ENCODE measurements around the gene ZNF469.

The ZNF469 gene, protein sequence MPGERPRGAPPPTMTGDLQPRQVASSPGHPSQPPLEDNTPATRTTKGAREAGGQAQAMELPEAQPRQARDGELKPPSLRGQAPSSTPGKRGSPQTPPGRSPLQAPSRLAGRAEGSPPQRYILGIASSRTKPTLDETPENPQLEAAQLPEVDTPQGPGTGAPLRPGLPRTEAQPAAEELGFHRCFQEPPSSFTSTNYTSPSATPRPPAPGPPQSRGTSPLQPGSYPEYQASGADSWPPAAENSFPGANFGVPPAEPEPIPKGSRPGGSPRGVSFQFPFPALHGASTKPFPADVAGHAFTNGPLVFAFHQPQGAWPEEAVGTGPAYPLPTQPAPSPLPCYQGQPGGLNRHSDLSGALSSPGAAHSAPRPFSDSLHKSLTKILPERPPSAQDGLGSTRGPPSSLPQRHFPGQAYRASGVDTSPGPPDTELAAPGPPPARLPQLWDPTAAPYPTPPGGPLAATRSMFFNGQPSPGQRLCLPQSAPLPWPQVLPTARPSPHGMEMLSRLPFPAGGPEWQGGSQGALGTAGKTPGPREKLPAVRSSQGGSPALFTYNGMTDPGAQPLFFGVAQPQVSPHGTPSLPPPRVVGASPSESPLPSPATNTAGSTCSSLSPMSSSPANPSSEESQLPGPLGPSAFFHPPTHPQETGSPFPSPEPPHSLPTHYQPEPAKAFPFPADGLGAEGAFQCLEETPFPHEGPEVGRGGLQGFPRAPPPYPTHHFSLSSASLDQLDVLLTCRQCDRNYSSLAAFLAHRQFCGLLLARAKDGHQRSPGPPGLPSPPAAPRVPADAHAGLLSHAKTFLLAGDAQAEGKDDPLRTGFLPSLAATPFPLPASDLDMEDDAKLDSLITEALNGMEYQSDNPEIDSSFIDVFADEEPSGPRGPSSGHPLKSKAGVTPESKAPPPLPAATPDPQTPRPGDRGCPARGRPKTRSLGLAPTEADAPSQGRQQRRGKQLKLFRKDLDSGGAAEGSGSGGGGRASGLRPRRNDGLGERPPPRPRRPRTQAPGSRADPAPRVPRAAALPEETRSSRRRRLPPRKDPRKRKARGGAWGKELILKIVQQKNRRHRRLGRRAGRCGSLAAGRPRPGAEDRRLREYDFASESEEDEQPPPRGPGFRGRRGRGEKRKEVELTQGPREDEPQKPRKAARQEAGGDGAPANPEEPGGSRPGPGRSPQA (N-terminal part only)
- 1.5 to 5.0 (median 3.2) reads per million in 3 experiments for total RNA-seq

DNA sequence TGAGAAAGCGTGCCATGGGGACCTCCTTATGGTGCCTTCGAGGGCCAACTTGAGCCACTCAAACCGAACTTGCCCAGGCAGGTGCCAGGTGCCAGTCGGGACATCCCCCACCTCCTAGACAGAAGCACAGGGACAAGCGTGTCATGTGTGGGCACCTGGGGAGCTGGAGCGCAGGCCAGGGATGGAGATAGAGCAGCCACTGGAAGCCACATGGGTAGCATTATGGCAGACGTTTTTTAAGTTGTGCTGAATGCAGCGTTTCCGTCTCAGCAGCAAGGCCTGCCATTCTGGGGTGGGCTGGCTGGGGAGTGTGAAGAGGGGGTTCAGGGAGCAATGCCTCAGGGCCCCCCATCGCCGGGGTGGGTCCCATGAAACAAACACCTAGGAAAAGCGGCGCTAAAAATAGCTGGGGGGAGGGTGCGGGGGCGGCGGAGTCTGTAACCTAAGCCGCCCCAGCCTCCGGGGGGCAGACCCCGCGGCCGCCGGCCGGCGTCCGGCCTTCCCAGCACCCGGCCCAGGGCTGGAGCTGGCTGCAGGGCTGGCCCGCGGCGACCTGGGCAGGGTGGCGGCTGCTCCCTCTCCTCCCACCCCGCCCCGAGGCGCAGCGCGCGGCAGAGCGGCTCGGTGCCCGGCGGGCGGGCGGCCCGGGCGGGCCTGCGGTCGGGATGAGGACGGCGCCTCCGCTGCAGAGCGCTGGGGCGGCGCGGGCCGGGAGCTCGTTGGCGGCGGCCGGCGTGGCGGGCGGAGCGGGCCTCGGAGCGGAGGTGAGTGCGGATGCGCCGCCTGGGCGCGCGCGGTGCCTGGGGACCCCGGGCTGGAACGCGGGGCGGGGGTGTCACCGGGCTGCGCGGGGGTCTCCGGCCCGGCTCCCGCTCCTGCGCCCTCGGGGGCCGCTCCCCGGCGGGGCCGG lies at the start of gene ZNF469:
ZNF469 (plus strand) TSS at position 469 of the 910 bp plus-strand sequence. CDS start 44,512 bp downstream, outside the sequence.
- no peak for DNase-seq

DNA sequence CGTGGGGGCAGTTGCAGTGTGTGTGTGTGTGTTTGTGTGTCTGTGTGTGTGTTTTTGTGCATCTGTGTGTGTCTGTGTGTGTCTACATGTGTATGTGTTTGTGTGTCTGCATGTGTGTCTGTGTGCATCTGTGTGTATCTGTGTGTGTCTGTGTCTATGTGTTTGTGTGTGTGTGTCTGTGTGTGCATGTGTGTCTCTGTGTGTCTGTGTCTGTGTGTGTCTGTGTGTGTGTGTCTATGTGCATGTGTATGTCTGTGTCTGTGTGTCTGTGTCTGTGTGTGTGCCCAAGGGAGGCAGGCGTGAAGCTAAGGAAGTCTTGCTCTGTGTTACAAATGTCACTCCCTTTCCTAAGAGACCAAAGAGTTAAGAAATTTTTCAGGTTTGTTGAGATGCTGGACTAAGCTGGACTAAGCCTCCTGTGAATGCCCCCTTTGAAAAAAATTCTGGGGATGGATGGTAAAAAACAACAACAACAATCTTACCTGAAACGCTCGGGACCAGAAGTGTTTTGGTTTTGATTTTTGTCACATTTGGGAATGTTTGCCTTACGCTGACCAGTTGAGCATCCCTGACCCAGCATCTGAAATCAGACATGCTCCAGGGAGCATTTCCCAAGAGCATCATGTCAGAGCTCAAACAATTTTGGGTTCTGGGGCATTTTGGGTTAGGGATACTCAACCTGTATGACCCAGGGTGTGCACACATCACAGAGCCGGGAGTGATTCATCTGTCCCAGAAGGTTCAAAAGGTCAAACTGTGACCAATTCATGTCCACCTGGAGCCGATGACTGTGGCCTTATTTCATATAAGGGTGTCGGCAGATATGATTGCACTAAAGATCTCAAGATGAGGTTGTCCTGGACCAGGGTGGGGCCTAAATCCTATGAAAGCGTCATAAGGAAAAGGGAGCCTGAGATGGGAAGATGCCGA lies 48.6 kb upstream of the ZNF469 start:
- DNase-seq, result no peak

DNA sequence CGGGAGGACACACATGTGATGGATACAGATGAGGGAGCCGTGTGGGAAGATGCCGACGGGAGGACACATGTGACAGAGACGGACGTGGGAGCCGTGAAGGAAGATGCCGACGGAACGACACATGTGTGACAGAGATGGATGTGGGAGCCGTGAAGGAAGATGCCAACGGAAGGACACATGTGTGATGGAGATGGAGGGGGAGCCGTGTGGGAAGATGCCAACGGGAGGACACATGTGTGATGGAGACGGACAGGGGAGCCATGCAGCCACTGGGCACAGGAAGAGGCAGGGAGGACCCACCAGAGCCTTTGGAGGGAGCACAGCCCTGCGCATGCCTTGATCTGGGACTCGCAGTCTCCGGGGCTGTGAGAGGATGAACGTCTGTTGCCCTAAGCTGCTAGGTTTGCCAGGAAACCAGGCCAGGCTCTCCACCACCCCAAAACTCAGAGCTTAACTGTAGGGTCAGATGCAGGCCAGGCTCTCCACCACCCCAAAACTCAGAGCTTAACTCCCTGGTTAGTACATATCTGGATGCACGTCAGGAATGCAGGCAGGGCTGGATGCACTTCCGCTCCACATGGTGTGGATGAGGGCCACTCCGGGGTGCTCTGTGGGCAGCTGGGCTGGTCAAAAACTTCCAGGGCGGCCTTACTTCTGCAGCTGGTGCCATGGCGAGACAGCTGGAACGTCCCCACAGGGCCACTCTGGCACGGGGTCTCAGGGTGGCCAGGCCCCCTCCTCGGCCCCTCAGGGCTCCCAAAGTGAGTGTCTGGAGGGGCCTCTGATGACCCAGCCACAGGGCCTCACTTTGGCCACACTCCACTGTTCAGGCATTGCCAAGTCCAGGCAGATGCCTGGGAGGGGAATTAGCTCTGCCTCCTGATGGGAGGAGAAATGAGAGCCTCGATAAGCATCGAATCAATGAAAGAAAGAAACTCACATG lies 47.7 kb upstream of the ZNF469 start:
- DNase-seq, result no peak

DNA sequence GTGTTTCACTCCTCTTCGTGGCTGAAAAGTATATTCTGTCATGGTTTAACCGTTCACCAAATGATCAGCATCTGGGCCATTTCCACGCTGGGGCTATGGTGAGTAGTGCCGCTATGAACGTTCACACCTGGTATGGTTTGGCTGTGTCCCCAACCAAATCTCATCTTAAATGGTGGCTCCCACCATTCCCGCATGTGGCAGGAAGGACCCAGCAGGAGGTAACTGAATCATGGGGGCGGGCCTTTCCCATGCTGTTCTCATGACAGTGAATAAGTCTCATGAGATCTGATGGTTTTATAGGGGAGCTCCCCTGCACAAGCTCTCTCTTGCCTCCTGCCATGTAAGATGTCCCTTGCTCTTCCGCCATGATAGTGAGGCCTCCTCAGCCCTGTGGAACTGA lies 45.7 kb upstream of the ZNF469 start:
- no peak for DNase-seq

DNA sequence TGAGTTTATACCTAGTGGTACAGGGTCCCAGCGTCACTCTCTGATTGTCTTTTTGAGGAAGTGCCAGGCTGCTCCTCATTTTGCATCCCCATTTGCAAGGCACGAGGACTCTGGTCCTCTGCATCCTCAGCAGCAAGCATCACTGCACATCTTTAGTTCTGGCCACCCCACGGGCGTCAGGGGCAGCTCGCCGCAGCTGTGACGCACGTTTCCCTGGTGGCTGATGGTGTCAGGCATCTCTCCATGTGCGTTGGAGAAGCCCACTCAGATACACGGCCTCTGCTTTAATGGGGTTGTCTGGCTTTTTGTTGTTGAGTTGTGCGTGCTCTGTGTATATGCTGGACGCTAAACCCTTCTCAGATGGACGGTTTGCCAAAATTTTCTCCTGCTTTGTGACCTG lies 45.2 kb upstream of the ZNF469 start:
- no peak for DNase-seq

DNA sequence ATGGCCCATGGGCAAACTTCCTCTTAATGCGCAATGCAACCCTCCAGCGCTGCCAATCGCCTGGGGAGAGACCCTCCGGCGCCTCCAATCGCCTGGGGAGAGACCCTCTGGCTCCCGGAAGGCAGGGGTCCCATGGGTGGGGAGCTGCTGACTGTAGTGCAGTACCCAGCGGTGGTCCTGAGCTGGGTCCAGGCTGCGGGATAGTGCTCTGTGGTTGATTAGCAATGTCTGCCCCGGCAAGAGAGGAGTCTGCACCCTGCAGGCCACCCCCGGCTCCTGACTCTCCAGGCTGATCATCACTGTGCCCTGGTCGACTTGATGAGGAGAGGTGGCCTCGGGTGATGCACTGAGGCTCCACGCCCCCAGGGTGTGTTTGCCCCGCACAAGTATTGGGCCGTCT lies 44.6 kb upstream of the ZNF469 start:
- DNase-seq, result no peak

DNA sequence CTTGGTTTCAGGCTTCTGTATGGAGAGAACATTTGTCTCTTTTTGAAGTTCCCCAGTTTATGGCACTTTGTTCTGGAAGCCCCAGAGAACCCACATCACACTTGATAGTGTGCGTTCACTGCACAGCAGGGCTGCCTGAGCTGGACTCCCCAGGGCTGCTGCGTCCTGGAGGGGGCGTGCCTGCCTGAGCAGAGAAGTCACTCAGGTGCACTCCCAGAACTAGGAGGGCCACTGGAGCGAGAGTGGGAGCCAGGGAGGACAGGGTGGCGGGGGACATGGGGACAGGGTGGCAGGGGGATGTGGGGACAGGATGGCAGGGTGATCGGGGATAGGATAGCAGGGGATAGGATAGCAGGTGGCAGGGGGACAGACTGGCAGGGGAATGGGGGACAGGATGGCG lies 43.9 kb upstream of the ZNF469 start:
- DNase-seq, result no peak

DNA sequence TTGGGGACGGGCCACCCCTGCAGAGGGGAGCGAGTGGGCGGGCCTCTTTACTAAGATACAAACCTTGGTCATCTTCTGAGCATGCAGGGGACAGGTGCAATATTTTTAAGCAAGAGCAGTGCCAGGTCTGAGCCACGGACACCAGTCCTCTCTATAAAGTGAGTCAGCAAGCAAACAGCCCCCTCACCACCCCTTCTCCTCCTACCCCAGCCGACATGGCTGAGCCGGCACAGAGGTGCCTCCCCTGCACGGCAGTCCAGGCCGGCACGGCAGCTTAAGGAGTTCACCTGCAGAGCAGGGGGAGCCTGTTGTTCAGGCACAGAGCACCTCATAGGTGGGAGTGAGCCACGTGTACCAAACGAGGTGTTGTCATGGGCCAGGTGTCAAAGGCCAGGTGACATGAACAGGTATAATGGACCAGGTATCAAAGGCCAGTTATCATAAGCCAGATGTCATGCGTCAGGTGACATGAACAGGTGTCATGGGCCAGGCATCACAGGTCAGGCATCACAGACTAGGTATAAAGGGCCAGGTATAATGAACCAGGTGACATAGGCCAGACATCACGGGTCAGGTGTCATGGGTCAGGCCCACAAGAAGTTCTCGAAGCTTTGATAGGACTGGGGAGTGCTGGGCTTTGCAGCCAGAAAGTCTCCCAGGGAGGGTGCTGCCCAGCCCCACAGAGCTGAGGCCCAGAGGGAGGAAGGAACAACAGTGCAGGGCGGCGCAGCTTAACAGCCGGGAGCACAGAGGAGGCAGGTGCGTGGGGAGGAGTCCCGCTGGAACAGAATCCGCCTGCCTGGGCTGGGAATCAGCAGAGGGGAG lies 42.6 kb upstream of the ZNF469 start:
- no peak for DNase-seq

DNA sequence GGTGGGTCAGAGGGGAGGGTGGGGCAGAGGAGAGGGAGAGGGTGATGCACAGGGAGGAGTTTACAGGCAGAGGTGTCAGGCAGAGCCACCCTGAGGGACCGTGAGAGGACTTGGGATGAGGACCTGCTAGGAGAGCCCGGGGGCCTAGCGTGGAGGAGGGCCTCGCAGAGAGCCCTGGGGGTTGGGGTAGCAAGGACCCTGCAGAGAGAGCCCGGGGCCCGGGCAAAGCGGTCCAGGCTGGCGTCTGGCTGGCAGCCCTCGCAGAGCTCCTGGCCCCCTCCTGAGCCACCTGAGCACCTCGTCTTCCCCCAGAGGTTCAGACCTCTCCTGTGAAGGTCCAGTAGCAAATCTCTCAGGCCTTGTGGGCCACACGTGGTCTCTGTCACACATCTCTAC lies 42.0 kb upstream of the ZNF469 start:
- no peak for DNase-seq

DNA sequence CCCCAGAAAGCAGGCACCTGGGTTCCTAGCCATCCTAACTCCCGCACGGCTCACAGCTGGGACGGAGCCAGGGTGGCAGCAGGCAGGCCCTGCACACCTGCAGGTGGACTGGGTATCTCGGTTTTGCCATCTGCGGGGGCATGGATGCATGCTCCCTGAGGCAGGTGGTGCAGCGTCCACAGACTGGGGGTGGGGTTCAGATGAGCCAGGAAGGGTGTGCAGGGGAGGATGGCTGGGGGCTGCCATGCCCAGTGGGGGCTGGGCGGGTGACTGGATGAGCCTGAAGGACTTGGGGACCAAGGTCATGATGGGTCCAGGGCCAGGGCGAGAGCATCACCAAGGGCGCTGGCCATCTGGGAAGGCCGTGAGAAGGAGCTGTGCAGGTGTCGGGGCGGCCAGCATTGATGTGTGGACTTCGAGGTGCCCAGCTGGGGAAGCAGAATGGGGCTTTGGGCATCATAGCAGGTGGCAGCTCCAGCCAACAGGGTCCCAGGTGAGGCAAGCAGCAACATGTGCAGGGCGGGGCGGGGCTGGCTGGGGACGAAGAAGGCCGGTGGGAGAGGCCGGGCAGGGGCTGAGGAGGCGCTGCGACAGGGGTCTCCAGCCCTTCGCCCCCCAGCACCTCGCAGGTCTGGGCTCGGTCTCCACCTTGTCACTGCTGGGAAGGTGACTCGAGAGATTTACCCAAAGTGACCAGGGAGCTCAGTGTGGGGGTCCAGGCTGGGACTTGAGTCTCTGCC lies 41.0 kb upstream of the ZNF469 start:
- no peak for DNase-seq

DNA sequence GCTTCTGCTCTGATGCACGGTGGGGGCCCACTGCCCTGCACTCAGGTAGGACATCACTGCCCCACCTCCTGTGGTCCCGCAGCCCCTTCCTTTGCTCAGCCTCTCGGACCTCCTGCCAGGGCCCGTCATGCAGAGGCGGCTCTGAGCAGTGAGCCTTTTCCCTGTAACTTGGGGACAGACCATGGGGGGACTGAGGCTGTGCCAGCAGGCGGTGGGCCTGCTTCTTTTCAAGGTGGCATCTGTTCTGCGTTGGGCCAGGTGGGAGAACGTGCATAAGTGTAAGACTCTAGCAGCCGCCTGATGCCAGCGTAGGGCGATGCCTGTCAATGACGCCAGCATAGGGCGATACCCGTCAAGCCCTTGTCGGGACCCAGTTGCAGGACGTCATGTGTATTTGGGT lies 40.3 kb upstream of the ZNF469 start:
- DNase-seq, result no peak

DNA sequence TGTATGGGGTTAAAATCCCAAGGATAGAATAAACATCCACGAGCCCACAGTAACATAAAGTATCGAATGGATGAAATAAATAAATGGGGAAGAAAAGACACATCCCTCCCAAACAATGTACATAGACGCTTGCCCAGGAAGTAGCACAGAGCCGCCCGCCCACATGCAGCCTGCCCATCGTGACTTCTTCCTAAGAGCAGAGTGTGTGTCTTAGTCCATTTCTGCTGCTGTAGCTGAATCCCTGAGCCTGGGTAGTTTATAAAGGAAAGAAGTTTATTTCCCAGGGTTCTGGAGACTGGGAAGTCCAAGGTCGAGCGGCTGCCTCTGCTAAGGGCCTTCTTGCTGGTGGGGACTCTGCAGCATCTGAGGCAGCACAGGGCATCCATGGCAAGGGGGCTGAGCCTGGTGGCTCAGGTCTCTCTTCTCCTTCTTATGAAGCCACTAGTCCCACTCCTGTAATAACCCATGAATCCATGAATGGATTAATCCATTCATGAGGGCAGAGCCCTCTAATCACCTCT lies 39.4 kb upstream of the ZNF469 start:
- no peak for DNase-seq

DNA sequence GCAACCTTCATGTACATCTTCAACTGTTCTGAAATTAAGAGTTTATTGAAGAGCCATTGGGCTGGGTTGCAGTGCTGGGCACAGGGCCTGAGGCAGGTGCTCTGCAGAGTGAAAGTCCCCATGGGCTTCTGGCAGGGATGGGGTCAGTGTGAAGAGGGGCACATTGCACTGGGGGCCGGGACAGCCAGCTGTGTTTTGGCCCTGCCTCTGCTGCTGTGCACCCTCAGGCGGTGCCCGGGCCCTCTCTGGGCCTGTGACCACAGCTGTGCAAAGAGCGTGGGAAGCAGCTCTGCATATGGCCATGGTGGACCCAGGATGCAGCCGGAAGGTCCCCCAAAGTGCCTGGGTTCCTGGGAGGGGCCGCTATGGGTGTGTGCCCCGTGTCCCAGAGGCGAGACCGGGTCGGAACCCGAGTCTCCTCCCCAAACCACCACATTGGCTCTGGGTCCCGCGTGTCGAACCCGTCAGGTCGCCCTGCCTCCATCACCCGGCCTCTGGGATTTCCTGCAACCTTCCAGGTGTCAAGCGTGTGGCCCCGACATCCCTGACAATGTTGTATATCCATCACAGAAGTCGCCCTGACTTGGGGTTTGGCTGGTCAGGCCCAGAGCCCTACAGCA lies 38.2 kb upstream of the ZNF469 start:
- no peak for DNase-seq

DNA sequence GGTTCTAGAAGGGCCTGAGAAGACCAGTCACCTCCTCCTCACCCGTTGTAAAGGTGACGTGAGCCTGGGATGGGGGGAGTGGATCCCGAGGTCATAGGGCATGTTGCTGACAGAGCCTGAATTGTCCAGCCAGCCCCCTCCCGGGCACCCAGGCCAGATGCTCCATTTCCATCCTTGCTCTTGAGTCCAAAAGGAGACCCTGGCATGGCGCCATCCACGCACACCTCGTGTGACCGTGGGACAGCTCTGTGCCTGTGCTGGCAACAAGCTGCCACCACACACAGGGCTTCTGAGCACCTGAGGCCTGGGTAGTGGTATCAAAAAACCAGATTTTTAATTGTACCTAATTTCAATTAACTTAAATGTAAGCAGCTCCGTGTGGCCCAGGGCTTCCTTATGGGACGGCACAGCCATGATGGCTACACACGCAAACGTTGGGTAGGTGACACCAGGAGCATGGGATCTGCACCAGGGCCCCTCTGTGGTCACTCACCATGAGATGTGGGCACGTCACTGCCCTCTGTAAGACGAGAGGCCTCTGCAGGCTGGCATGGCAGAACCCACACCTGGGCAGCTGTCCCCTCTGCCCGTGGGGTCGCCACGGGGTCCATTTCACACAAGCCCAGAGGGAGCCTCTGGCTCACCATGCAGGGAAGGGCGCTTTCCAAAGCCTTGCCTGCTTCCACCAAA lies 37.6 kb upstream of the ZNF469 start:
- no peak for DNase-seq

DNA sequence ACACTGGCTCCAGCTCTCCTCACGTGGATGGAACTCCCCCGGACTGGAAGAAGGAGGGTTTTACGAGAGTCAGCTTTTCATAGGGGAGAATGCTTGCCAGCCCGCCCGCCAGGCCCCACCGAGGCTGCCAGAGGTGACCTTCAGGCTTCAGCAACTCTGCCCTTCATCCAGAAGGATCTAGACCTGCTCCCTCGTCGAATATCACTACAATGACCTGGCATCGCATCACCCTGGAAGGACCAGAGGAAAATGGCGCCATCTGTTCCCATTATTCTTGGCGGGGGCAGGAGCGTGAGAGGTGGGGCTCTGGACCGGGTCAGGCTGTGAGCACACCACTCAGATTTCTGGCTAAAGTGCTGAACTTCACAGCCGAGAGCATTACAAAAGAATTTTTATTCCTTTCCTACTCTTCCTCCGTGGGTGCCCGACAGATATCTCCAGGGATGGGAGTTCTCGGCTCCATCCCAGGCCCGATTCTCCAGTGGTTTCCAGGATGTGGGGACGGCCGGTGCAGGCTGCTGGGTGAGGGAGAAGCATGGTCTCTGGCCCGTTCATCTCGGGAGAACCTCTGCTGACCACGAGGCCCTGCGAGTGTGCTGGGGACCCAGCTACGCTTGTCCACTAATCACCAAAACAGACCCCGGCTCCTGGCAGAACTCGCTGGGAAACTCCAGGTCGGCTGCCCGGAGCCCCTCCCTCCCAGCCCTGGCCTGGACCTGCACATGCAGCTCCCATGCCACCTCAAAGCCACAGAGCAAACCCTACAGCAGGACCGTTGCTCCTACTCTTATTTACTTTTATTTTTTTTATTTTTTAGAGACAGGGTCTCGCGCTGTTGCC lies 36.8 kb upstream of the ZNF469 start:
- no peak for DNase-seq
